NCI-H2081 treated with DMSO at 0.1 percent for 48 hours (cell line): Measurements from ENCODE around the gene PDE6B.
"Not testable (repeated sequence)": the region's sequence is repeated elsewhere in the genome, so short reads cannot be mapped to it uniquely, and the experiment has no call there.

Experiments
- DNase-seq: peaks from one replicate; lab custom pipeline; 2025; lab: John Stamatoyannopoulos, UW

PDE6B gene

DNA sequence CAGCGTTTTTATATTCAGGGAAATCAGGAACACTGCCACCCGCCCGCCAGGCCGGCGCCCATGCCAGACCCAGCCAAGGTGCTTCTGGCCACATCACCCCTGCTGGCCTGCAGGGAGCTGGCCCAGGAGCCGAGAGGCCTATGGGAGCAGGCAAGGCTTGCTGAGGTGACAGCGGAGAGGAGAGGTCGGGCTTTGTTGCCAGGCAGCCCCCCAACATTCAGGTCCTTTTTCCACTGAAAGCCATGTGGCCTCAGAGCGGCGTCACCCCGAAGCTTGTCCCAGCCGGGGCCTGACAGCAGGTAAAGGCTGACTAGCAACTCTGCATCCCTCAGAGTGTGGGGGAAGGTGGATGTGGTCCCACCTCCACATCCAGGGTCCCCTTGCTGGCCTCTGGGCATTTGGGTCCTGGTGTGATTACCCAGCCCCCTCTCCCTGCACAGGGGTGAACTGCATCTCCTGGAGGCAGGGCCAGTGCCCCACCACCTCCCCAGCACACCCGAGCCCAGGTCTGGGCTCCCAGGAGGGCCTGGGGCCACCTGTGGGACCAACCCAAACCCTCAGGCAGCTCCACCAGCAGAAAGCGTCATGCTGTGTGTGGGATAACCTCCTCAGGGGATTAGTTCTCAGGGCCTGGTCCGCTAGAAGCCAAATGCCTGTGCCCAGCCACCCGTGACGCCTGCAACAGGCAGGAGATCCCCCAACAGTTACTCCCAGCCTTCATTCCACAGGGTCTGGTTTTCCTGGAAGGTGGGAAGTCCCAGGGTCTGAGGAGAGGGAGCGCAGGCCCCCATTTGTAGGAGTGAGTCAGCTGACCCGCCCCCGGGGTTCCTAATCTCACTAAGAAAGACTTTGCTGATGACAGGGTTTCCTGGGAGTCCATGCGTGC lies at the start of gene PDE6B:
TSS of gene PDE6B (plus strand) at position 869 of the 886 bp plus-strand sequence. CDS start 54 bp downstream, outside the sequence.
- DNase-seq = no peak

DNA sequence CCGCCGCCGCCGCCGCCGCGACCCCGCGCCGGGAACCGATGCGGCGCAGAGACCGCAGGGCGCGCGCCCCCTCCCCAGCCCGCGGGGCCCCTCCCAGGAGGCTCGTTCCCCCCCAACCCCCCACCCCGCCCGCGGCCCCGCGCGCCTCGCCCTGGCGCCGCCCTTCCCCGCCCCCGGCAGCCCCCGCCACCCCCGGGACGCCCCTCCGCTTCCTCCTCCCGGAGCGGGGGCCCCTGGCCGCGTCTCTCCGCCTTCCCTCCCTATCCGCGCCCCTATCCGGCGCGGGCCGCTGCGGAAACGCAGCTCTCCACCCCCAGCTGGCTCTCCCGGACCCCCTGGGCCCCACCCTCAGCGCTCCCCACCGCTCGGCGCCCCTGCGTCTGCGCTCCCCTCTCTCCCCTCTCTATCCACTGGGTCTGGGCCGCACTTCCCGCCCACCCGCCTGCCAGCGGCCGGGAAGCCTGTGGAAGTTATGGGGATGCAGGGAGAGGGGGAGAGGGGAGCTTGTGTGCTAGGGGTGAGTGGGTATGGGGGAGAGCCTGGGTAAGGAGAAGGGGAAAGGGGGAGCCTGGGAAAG lies 49.0 kb upstream of the PDE6B start, which contains the start of gene TMEM271:
TSS of gene TMEM271 (minus strand) at position 51 of the 577 bp plus-strand sequence. CDS start 233 bp downstream, outside the sequence.
- DNase-seq = no peak

DNA sequence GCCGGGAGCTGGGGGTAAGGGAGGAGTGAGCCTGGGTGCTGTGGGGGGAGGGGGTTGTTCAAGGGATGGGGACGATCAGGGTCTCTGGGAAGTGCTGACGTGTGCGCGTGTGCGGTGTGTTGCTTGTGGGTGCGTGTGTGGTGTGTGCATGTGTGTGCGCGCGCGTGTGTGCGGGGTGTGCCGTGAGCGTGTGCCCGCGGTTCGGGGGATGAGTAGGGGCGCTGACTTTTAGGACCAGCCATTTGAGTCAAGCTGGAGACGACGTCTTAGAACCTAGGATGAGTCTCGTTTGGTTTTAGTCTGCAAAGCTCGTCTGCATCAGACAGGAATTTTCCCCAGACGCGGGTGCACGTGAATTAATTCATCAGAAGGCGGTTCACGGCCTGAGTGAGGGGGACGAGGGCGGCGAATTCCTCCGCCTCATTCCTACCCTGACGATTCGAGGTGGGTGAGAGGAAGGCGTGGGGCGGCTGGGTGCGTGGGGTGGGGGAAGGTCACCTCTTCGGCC lies 48.3 kb upstream of the PDE6B start:
- DNase-seq = no peak

DNA sequence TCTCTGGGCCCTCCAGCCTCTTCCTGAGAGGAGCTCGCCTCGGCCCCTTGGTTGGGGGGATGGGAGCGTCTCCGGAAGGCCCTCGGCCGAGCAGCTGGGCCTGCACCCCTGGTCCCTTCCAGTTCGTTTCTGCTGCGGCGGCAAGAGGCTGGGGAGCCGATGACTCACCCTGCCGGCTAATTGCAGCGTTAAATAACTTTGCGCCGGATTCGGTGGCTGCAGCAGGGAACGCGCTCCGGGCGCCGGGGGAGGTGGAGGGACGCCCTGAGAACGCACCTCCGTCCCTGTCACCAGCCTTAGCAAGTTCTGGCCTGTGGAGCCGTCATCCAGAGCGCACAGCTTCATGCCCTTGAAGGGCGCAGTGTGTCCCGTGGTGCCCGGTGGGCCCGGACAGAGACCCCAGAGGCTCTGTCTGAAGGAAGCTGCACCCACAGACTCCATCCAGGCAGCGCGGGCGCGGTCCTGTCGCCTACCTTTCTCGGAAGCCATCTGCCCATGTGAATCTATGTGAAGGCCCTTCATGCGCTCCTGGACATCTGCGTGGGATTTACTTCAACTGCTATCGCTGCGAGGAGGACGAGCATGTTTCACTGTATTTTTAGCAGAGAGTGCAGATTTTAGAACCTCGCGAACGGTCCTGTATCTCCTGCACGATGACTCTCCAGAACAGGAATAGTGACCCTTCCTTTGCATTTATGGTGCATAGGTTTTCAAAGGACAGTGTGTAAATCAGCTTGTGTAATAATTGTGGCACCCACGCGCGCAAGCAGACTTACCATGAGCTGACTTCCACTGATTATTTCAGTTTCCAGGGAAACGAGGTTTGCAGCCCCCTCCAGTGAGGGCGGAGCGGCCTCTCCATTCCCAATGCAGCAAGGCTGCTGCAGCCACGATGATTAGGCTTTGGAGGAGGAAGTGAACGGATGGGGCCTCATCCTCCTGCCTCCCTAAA lies 47.6 kb upstream of the PDE6B start:
- no peak for DNase-seq

DNA sequence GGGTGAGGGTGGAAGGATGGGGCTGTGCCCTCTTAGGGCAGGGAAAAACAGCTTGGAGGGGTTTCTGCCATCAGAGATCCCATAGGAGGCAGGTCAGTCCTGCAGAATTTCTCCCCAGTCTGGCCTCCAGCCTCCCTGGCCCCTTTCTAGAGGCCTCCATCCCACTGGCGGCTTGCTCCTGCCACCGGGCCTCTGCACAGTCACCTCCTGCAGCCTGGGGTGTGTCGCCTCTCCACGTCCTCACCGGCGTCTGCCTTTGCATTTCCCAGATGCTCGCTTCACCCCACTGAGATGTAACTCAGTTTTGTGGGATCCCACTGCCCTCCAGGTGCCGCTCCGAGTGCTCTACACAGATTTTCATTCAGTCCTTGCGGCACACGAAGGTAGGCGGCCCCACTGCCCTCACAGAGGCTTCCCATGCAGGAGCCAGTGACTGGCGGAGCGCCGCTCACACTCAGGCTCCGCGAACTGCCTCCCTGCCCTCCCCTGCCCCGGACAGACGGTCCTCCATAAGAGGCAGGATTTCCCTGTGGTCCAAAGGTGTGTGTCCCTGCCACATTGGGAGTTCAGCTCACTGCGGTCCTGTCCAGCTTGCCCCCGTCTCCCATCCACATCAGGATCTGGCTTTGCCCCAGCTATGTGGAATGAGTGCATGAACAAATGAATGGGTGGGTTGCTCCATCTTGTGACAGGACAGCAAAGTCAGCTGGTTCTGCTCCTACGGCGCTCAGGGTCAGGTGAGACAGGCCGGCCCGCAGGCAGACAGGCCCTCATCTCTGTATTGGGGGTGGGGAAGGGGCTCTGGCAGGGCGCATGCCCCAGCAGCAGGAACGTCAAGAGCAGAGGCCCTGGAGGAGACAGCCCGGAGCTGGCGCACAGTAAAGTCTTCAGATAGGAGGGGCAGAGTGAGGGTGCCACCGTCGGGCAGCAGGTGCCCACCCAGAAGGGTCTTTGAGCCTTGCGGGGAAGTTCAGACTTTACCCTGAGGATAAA lies 46.6 kb upstream of the PDE6B start:
- DNase-seq = no peak

DNA sequence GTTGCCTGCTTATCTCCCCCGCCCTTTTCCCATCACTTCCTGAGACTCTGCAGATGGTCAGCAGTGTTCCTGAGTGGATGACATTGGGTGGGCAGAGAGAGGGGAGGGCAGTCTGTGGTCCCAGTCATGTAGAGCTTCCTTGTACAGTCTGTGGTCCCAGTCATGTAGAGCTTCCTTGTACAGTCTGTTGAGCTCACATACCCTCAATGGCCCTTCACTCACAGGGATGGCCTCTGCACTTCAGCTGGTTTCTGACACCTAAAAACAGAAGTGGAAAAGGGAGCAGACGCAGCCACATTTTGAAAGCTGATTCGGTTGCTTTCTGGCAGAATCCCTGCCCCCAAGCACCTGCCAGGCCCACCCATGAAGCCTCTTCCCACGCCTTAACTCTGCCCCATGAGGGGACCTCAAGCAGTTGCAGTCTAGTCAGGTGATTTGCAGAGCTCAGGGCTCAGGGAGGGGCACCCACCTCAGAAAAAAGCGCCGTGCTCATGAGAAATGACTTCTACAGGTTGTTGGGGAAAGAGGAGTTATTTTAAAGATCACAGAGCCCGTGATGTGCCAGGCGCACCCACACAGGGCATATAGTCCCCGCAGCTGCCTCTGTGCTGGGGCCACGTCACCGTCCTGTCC lies 45.7 kb upstream of the PDE6B start:
- DNase-seq = no peak

DNA sequence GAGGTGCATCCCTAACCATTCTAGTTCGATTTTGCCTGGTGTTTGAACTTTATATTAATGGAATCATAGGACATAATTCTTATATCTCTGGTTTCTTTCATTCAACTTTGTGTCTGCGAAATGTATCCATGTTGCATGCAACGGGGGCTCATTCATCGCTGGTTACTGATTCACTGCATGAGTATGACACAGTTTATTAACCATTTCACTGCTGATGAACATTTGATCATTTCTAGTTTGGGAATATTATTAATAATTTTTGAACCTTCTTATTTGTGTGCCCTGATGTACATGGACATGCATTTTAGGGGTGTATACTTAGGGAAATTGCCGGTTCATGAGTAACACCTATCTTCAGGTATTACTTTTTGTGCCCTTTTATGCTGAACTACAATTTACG lies 44.2 kb upstream of the PDE6B start:
- no peak for DNase-seq

DNA sequence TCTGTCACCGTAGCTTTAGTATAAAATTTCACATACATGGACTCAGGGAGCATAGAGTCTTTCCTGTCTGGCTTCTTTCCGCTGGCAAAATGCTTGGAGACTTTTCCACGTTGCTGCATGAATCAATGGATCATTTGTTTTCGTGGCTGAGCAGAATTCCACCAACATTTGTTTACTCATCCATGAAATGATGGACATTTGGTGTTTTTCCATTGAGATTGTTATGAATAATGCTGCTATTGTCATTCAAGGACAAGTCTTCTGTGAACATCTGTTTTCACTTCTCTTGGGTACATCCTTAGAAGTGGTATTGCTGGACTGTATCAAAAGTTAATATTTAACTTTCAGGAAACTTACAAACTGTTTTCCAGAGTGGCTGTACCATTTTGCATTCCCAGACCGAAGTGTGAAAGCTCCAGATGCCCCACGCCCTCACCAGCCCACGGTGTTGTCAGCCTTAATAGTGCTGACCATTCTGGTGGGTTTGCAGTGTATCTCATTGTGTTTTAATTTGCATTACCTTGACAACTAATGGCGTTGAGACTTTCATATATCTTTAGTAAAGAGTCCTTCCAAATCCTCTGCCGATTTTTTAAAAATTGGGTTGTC lies 43.5 kb upstream of the PDE6B start:
- DNase-seq = no peak

DNA sequence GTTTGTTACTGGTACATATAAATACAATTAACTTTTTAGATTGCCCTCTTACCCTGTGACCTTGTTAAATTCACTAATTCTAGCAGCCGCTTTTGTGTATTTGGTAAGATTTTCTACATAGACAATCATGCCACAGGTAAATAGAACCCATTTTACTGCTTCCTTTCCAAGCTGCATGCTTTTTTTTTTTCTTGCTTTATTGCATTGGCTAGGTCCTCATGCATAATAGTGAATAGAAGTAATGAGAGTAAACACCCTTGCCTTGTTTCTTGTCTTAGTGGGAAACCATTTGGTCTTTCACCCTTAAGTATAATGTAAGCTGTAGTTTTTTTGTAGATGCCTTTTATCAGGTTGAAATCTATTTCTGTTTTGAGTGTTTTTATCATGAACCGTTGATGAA lies 41.6 kb upstream of the PDE6B start:
- DNase-seq = no peak

DNA sequence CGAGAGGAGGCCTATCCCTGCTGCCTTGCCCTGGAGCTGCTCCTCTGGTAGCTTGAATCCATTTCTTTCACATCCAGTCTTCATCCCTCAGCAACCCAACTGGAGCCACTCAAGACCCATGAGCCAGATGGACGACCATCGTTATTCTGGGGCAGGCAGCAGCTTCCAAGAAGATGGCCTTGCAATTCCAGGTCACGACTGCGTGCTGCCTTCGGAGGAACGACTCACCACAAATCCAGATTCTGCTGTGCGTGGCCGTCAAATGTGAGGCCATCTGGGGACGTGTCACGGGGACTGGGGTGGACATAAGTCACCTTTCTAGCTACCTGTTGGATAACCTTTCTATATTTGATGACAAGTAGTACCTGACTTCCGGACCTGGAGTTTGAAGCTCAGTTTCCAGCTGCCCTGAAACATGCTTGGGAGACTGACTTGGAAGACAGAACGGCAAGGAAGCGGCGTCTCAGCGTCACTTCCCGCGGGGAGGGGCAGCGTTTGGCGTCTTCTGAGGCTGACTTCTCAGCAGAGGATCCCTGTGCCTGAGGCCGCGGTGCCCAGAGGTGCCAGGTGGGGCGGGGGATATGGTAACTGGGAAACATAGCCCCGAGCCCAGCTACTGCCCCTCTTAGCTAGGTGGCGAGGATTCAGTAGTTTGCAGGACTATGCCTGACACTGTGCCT lies 37.6 kb upstream of the PDE6B start:
- no peak for DNase-seq

DNA sequence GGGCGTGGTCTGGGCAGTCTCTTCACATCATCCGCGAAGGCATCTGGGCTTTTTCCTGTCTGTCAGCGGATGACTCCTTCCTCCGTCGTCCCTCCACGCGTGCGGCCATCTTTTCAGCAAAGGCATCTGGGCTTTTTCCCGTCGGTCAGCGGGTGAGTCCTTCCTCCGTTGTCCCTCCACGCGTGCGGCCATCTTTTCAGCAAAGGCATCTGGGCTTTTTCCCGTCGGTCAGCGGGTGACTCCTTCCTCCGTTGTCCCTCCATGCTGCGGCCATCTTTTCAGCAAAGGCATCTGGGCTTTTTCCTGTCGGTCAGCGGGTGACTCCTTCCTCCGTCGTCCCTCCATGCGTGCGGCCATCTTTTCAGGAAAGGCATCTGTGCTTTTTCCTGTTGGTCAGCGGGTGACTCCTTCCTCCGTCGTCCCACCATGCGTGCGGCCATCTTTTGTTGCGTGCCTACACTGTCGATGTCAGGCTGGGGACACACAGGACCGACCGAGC lies 37.0 kb upstream of the PDE6B start:
- no peak for DNase-seq

DNA sequence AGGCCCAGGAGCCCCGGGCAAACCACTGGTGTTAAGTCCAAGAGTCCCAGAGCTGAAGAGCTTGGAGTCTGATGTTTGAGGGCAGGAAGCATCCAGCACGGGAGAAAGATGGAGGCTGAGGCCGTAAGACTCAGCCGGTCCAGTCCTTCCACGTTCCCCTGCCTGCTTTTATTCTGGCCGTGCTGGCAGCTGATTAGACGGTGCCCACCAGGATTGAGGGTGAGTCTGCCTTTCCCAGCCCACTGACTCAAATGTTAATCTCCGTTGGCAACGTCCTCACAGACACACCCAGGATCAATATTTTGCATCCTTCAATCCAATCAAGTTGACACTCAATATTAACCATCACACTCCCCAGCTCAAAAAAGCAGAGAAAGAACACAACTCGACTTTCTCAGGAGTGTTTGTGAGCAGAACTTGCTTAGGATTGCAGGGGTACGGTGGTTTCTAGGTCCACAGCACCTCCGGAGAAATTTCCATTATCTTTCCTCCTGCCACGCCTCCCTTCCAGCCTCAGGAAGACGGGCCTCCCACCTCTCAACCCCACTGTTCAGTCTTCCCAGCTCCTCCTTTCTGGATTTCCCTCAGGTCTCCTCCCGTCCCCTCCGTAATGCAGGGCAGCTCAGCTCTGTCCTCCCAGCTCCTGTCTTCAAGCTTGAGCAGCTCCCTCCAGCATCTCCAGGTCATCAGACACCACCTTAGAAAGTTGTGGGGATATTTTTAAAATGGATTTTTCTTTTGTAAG lies 36.0 kb upstream of the PDE6B start:
- no peak for DNase-seq

DNA sequence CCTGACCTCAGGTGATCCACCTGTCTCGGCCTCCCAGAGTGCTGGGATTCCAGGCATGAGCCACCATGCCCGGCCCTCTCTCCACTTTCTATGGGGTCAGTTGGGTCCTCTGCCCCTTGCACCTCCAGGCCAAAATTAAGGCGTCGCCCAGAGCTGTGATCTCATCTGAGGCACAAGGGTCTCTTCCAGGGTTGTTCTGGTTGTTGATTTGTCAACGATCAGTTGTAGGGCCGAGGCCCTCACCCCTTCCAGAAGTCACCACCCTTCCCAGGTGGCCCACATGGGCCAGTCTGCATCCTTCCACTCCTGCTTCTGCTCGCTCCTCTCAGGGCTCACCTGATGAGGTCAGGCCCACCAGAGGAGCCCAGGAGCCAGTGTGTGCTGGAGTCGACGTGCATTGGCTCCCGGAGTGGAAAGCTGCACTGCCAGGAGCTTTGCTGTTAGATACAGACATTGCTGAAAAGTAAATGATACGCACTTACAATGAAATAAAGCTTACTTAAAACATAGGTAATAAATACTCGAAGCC lies 35.0 kb upstream of the PDE6B start:
- no peak for DNase-seq

DNA sequence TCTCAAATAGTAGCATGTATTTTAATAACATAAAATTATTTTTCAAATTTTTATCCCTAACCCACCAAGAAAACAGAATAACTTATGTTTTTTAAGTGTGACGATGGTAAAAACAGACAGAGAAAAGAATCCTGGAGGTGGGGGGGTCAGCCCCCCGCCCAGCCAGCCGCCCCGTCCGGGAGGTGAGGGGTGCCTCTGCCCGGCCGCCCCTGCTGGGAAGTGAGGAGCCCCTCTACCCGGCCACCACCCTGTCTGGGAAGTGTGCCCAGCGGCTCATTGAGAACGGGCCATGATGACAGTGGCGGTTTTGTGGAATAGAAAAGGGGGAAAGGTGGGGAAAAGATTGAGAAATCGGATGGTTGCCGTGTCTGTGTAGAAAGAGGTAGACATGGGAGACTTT lies 33.2 kb upstream of the PDE6B start:
- not testable (repeated sequence) for DNase-seq

DNA sequence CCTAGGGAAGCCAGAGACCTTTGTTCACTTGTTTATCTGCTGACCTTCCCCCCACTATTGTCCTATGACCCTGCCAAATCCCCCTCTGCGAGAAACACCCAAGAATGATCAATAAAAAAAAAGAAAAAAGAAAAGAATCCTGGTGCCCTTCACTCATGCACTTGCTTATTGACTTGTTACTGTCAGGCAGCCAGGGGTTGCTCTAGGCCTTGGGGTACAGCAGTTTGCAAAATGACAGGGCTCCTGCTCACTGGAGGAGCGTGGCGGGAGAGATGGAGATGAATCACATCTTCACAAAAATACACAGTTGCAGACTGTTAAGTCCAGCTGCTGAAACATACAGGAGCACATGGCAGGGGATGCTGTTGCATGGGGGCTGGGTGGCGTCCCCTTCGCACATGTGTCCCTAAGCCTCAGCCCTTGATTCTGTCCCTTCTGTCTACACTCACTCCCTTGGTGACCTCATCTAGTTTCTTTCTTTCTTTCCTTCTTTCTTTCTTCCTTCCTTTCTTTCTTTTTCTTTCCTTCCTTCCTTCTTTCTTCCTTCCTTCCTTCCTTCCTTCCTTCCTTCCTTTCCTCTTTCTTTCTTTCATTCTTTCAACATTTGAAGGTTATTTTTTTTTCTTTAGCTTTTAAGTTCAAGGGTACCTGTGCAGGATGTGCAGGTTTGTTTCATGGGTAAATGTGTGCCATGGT lies 32.4 kb upstream of the PDE6B start:
- DNase-seq = no peak

DNA sequence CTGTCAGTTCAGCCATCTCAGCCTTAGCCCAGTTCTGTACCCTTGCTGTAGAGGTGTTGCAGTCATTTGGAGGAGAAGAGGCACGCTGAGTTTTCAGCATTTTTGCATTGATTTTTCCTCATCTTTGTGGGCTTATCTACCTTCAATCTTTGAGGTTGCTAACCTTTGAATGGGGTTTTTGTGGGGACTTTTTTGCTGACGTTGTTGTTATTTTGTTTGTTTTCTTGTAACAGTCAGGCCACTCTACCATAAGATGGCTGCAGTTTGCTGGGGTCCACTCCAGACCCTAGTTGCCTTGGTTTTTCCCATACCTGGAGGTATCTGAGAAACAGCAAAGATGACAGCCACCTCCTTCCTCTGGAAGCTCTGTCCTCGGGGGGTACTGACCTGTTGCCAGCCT lies 26.4 kb upstream of the PDE6B start:
- no peak for DNase-seq

DNA sequence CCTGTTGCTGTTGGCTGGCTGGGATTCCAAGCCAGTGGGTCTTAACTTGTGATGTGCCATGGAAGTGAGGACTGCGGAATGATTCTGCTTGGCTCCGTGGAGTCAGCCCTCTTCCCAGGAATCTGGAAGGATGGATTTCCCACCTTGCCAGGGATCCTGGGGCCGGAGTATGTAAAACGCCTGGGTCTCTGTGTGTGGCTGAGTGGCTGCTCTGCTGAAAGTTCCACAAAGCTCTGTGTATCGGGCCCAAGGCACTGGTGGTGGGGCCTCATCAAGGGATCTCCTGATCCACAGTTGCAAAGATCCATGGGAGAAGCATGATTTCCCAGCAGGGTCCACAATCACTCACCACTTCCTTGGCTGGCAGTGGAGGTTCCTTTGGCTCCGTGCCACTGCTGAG lies 25.2 kb upstream of the PDE6B start:
- no peak for DNase-seq
